OCI-LY1 (cell line): ENCODE measurements around the gene VPS39.

Experiments
- H2AFZ ChIP-seq: fragments of 200-600 bp; sonication (generic), shearing (Covaris generic); 2 replicates; pipeline ENCODE4 v1.6.0; 2014; ENCODE audit warnings: antibody characterized with exemption, mild to moderate bottlenecking, low read length
- H3F3A ChIP-seq: fragments of 200-600 bp; sonication (generic), shearing (Covaris generic); 2 replicates; pipeline ENCODE4 v1.6.0; 2014; ENCODE audit warnings: mild to moderate bottlenecking, antibody characterized with exemption, low read length, moderate library complexity; ENCODE audit not compliant: insufficient read depth
- H3K27ac ChIP-seq: fragments of 200-600 bp; sonication (generic); 2 replicates; pipeline ENCODE4 v1.5.1; 2014; ENCODE audit warnings: low read length, mixed run types, mild to moderate bottlenecking, low read depth; ENCODE audit not compliant: poor library complexity, severe bottlenecking
- H3K27me3 ChIP-seq: fragments of 200-600 bp; sonication (generic); 2 replicates; pipeline ENCODE4 v1.6.0; 2014; ENCODE audit warnings: antibody characterized with exemption, mild to moderate bottlenecking, low read length, moderate library complexity; ENCODE audit not compliant: insufficient read depth
- H3K36me3 ChIP-seq: fragments of 200-600 bp; sonication (generic); 2 replicates; pipeline ENCODE4 v1.6.1; 2014; ENCODE audit warnings: mild to moderate bottlenecking, antibody characterized with exemption, low read length, moderate library complexity, mixed read lengths; ENCODE audit not compliant: insufficient read depth
- H3K4me1 ChIP-seq: fragments of 200-600 bp; sonication (generic); 2 replicates; pipeline ENCODE4 v1.5.1; 2014; ENCODE audit warnings: mild to moderate bottlenecking, low read length, moderate library complexity; ENCODE audit not compliant: insufficient read depth, severe bottlenecking
- H3K4me2 ChIP-seq: fragments of 200-600 bp; sonication (generic), shearing (Covaris generic); 2 replicates; pipeline ENCODE4 v1.6.1; 2014; ENCODE audit warnings: low read length
- H3K4me3 ChIP-seq: fragments of 200-600 bp; sonication (generic); 2 replicates; pipeline ENCODE4 v1.5.1; 2014; ENCODE audit warnings: low read length, low read depth, mild to moderate bottlenecking, mixed read lengths; ENCODE audit not compliant: poor library complexity, severe bottlenecking
- H3K79me2 ChIP-seq: fragments of 200-600 bp; shearing (Covaris generic); 2 replicates; pipeline ENCODE4 v1.6.1; 2016; ENCODE audit warnings: mixed run types, low read length, mixed read lengths; ENCODE audit not compliant: insufficient read depth
- H3K9ac ChIP-seq: fragments of 200-600 bp; sonication (generic), shearing (Covaris generic); 2 replicates; pipeline ENCODE4 v1.6.1; 2014; ENCODE audit warnings: mild to moderate bottlenecking, low read length, mixed read lengths
- H3K9me2 ChIP-seq: fragments of 200-600 bp; sonication (generic), shearing (Covaris generic); 2 replicates; pipeline ENCODE4 v1.6.1; 2014; ENCODE audit warnings: low read depth, mild to moderate bottlenecking, low read length, mixed read lengths
- H3K9me3 ChIP-seq: fragments of 200-600 bp; shearing (Covaris generic); 2 replicates; pipeline ENCODE4 v1.6.1; 2014; ENCODE audit warnings: low read length, mixed read lengths
- H4K20me1 ChIP-seq: fragments of 200-600 bp; sonication (generic), shearing (Covaris generic); 2 replicates; pipeline ENCODE4 v1.6.0; 2016; ENCODE audit warnings: mild to moderate bottlenecking, low read length; ENCODE audit not compliant: insufficient read depth
- CTCF ChIP-seq: fragments of 200-600 bp; sonication (generic), shearing (Covaris generic); IDR thresholded peaks from 2 replicates; pipeline ENCODE4 v1.5.1; 2017; ENCODE audit warnings: mild to moderate bottlenecking, antibody characterized with exemption, low read length, moderate library complexity, mixed read lengths
- EZH2 ChIP-seq: fragments of 200-600 bp; sonication (generic), shearing (Covaris generic); IDR thresholded peaks from 2 replicates; pipeline ENCODE4 v1.8.0; 2017; ENCODE audit warnings: borderline replicate concordance, mixed run types, mild to moderate bottlenecking, antibody characterized with exemption, low read length, moderate library complexity, mixed read lengths

The VPS39 gene

GRCh38 chr15:42207674-42208579, at the start of gene VPS39:
Gene VPS39, minus strand, starts transcription at chr15:42208304. Its CDS starts 151 bp downstream, at chr15:42208153.
- Histone ChIP-seq H3K9ac (peak within 1 kb of the TSS; percentile 92), H3K27ac (peak within 1 kb of the TSS; percentile 8), H3K79me2 (peaks cover 12% of the 10 kb centered on the region), H3F3A (no peaks in the 10 kb centered on the region), H3K36me3 (peaks cover 22% of the 10 kb centered on the region), H3K27me3 (no peaks in the 10 kb centered on the region), H3K4me1 (peaks cover 24% of the 10 kb centered on the region), H3K9me3 (no peaks in the 10 kb centered on the region), H3K9me2 (no peaks in the 10 kb centered on the region), H3K4me2 (peak within 1 kb of the TSS; percentile 73), H4K20me1 (no peaks in the 10 kb centered on the region), H3K4me3 (peak within 1 kb of the TSS; percentile 79), H2AFZ (0 out of 2 replicates have a peak within 1 kb of the TSS, but pooled peaks have one; percentile 25)
- TF ChIP-seq CTCF (no peak), EZH2 (no peak)

GRCh38 chr15:42253300-42253699, 45.2 kb upstream of the VPS39 start:
- H3K36me3 ChIP-seq = peaks cover 55% of the 10 kb centered on the region

GRCh38 chr15:42240823-42241222, 32.7 kb upstream of the VPS39 start:
- Histone ChIP-seq H3K36me3 (peaks cover 40% of the 10 kb centered on the region; the same call in 1 of the 2 replicates), H3K9me3 (no peaks in the 10 kb centered on the region), H3K9me2 (no peaks in the 10 kb centered on the region), H3K4me1 (no peaks in the 10 kb centered on the region), H3K27ac (no peak overlapping the region), H2AFZ (no peak overlapping the region), H3K4me3 (no peak overlapping the region), H3F3A (no peaks in the 10 kb centered on the region), H3K27me3 (no peaks in the 10 kb centered on the region), H3K9ac (no peak overlapping the region), H4K20me1 (no peaks in the 10 kb centered on the region), H3K79me2 (no peaks in the 10 kb centered on the region), H3K4me2 (no peak overlapping the region)
- TF ChIP-seq CTCF (no peak), EZH2 (no peak)

More at GRCh38 chr15:42253300-42253699, 45.2 kb upstream of the VPS39 start:
- Histone ChIP-seq H3F3A (no peaks in the 10 kb centered on the region), H4K20me1 (no peaks in the 10 kb centered on the region), H3K27me3 (no peaks in the 10 kb centered on the region), H3K9me3 (peaks cover 4% of the 10 kb centered on the region), H3K9ac (no peak overlapping the region), H3K79me2 (no peaks in the 10 kb centered on the region), H3K4me2 (no peak overlapping the region), H3K27ac (no peak overlapping the region), H3K4me1 (no peaks in the 10 kb centered on the region), H3K4me3 (no peak overlapping the region), H3K9me2 (no peaks in the 10 kb centered on the region), H2AFZ (no peak overlapping the region)
- TF ChIP-seq EZH2 (no peak), CTCF (no peak)
